Activated CD4-positive, alpha-beta T cell treated with anti-CD3 and anti-CD28 coated beads, Interleukin-2, Interleukin-4, amounts not matched to agents 100 ng/mL and 50 ng/mL, durations not matched to agents 16 hours and 8 hours (primary cell): Measurements from ENCODE around the gene MSRB3.

Experiments
- DNase-seq: peaks from one replicate; pipeline ENCODE4 v3.0.0-alpha.2; 2020; ENCODE audit warnings: low spot score

MSRB3 gene

GRCh38 chr12:65326616-65327015 lies 48.1 kb downstream of the MSRB3 start:
- no peak for DNase-seq

- no peak for DNase-seq
Measured at GRCh38 chr12:65327207-65328076, 49.0 kb downstream of the MSRB3 start.

GRCh38 chr12:65329721-65330120 lies 51.2 kb downstream of the MSRB3 start:
- DNase-seq = no peak

GRCh38 chr12:65330331-65330730 lies 51.8 kb downstream of the MSRB3 start:
- no peak for DNase-seq

- no peak for DNase-seq
Measured at GRCh38 chr12:65331456-65331855, 53.0 kb downstream of the MSRB3 start.

GRCh38 chr12:65333649-65334048 lies 55.2 kb downstream of the MSRB3 start:
- DNase-seq = no peak

- no peak for DNase-seq
Measured at GRCh38 chr12:65334521-65334920, 56.0 kb downstream of the MSRB3 start.

- no peak for DNase-seq
Measured at GRCh38 chr12:65335021-65335714, 56.7 kb downstream of the MSRB3 start.

- no peak for DNase-seq
Measured at GRCh38 chr12:65335981-65336380, 57.5 kb downstream of the MSRB3 start.

GRCh38 chr12:65339161-65339560 lies 60.7 kb downstream of the MSRB3 start:
- DNase-seq = no peak

GRCh38 chr12:65343230-65343629 lies 64.7 kb downstream of the MSRB3 start:
- no peak for DNase-seq

- DNase-seq = no peak
Measured at GRCh38 chr12:65343801-65344200, 65.3 kb downstream of the MSRB3 start.

- DNase-seq = no peak
Measured at GRCh38 chr12:65355461-65355860, 77.0 kb downstream of the MSRB3 start.

GRCh38 chr12:65362234-65363031 lies 84.0 kb downstream of the MSRB3 start:
- DNase-seq = no peak

- no peak for DNase-seq
Measured at GRCh38 chr12:65364046-65364445, 85.6 kb downstream of the MSRB3 start.

GRCh38 chr12:65367396-65367795 lies 88.9 kb downstream of the MSRB3 start:
- no peak for DNase-seq

GRCh38 chr12:65368055-65368454 lies 89.6 kb downstream of the MSRB3 start:
- no peak for DNase-seq

- DNase-seq = no peak
Measured at GRCh38 chr12:65372574-65372973, 94.1 kb downstream of the MSRB3 start.

GRCh38 chr12:65384240-65384639 lies 105.8 kb downstream of the MSRB3 start:
- no peak for DNase-seq

- DNase-seq = no peak
Measured at GRCh38 chr12:65387396-65387795, 108.9 kb downstream of the MSRB3 start.

- DNase-seq = no peak
Measured at GRCh38 chr12:65389436-65389835, 111.0 kb downstream of the MSRB3 start.

- DNase-seq = no peak
Measured at GRCh38 chr12:65391711-65392110, 113.2 kb downstream of the MSRB3 start.

GRCh38 chr12:65392491-65392890 lies 114.0 kb downstream of the MSRB3 start:
- no peak for DNase-seq
